Mucosa of rectum (tissue), 2 donors: ENCODE results near the gene CCNB1.
"Not testable (repeated sequence)": the region's sequence is repeated elsewhere in the genome, so short reads cannot be mapped to it uniquely, and the experiment has no call there.

Experiments
- H3K27ac ChIP-seq, 2 donors: one replicate each; pipeline ENCODE4 v1.7.0; 2013; ENCODE audit warnings: inconsistent platforms in 2 of 2, low read depth in 2 of 2, low read length in 2 of 2
- H3K27me3 ChIP-seq, 2 donors: one replicate each; pipeline ENCODE4 v1.7.0; 2013; ENCODE audit warnings: low read length in 2 of 2; ENCODE audit not compliant: control insufficient read depth in 2 of 2, insufficient read depth in 2 of 2
- H3K36me3 ChIP-seq, 2 donors: one replicate each; pipeline ENCODE4 v1.7.0; 2013; ENCODE audit warnings: low read length in 2 of 2; ENCODE audit not compliant: control insufficient read depth in 2 of 2, insufficient read depth in 2 of 2
- H3K4me1 ChIP-seq, 2 donors: one replicate each; pipeline ENCODE4 v1.7.0; 2013; ENCODE audit warnings: low read length in 2 of 2, mild to moderate bottlenecking in 1 of 2; ENCODE audit not compliant: control insufficient read depth in 2 of 2, insufficient read depth in 2 of 2
- H3K4me3 ChIP-seq, 2 donors: one replicate each; pipeline ENCODE4 v1.7.0; 2013; ENCODE audit warnings: low read length in 2 of 2
- H3K9ac ChIP-seq, 2 donors: one replicate each; pipeline ENCODE4 v1.7.0; 2013; ENCODE audit warnings: low read length in 2 of 2, low read depth in 1 of 2, mild to moderate bottlenecking in 1 of 2
- H3K9me3 ChIP-seq, 2 donors: one replicate each; pipeline ENCODE4 v1.7.0; 2013; ENCODE audit warnings: low read length in 2 of 2; ENCODE audit not compliant: control insufficient read depth in 2 of 2
- donor health status: healthy.
- donor health status: Normal muscosa, but diverticular disease.

CCNB1 gene

GRCh38 chr5:69170969-69171368 is 4.0 kb downstream of the CCNB1 start:
- Histone ChIP-seq H3K9ac (no peak overlapping the region), H3K27ac (no peak overlapping the region), H3K27me3 (no peaks in the 10 kb centered on the region), H3K36me3 (peaks cover 7 to 14% of the 10 kb centered on the region in 2 donors), H3K4me3 (no peak overlapping the region), H3K4me1 (peaks cover 6 to 9% of the 10 kb centered on the region in 2 donors), H3K9me3 (no peaks in the 10 kb centered on the region)

- not testable (repeated sequence) for H3K9ac ChIP-seq, H3K4me3 ChIP-seq, H3K27me3 ChIP-seq, H3K9me3 ChIP-seq, H3K27ac ChIP-seq, H3K4me1 ChIP-seq, H3K36me3 ChIP-seq
Measured at GRCh38 chr5:69181659-69182293, 14.8 kb downstream of the CCNB1 start.

DNA sequence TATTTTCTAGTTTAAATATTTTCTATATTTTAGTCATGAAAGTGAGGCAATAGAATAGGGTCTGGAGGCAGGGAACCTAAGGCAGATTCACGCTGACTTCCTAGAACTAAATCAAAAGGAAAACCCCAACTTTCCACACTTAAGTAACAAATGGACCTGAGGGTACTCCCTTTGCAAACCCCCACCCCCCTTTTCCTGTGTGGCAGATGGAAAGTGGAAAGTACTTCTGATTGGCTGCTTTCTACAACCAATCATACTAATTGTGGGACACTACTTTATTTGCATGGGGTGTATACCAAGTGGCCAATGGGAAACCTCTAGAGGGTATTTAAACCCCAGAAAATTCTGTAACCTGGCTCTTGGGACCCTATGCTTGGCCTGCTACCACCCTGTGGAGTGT is 17.7 kb downstream of the CCNB1 start:
- Histone ChIP-seq H3K36me3 (no peaks in the 10 kb centered on the region), H3K27ac (no peak overlapping the region), H3K4me3 (no peak overlapping the region), H3K4me1 (peaks cover 3 to 5% of the 10 kb centered on the region in 2 donors), H3K27me3 (no peaks in the 10 kb centered on the region), H3K9ac (no peak overlapping the region), H3K9me3 (no peaks in the 10 kb centered on the region)

- Histone ChIP-seq H3K9ac (no peak overlapping the region), H3K9me3 (no peaks in the 10 kb centered on the region), H3K36me3 (no peaks in the 10 kb centered on the region), H3K27me3 (no peaks in the 10 kb centered on the region), H3K27ac (no peak overlapping the region), H3K4me1 (peaks cover 9% of the 10 kb centered on the region in 2 donors), H3K4me3 (no peak overlapping the region)
Measured at GRCh38 chr5:69187342-69187741, 20.4 kb downstream of the CCNB1 start.

- Histone ChIP-seq H3K36me3 (no peaks in the 10 kb centered on the region), H3K9me3 (no peaks in the 10 kb centered on the region), H3K4me1 (peaks cover 9% of the 10 kb centered on the region in 2 donors), H3K4me3 (peak overlapping the region; percentile 72 to 100), H3K27ac (peak overlapping the region; percentile 45 to 69), H3K9ac (peak overlapping the region; percentile 59 to 74), H3K27me3 (no peaks in the 10 kb centered on the region)
Measured at GRCh38 chr5:69188811-69189161, 21.8 kb downstream of the CCNB1 start.

- no peaks in the 10 kb centered on the region for H3K36me3 ChIP-seq
- H3K27ac ChIP-seq = peak within 1 kb of the TSS; percentile 45 to 69
- H3K4me1 ChIP-seq = peaks cover 9% of the 10 kb centered on the region in 2 donors
- H3K4me3 ChIP-seq = peak within 1 kb of the TSS; percentile 72 to 100
- H3K9me3 ChIP-seq = no peaks in the 10 kb centered on the region
- peak within 1 kb of the TSS; percentile 59 to 74 for H3K9ac ChIP-seq
- no peaks in the 10 kb centered on the region for H3K27me3 ChIP-seq
Measured at GRCh38 chr5:69189162-69190086, 22.5 kb downstream of the CCNB1 start, which contains the start of gene CENPH. TSS of gene CENPH (plus strand) at chr5:69189583. CDS start at chr5:69189635, 52 bp downstream.

DNA sequence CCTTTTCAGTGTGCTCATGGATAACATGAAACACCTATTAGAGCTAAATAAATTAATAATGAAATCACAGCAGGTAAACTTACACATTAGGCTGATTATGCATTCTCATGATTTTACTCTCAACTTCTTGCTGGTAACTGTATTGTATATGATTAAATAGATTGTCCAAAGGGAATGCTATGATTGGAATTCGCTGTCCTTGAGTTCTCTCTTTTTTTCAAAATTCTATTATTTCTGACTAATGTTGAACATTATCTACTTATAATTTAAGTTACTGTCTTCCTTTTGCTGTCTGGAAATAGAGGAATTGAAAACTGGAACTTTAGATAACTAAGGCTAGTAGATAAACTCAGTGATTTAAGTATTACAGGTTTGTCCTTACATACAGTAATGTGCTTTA is 35.5 kb downstream of the CCNB1 start:
- Histone ChIP-seq H3K4me1 (no peaks in the 10 kb centered on the region), H3K27ac (no peak overlapping the region), H3K36me3 (no peaks in the 10 kb centered on the region), H3K27me3 (no peaks in the 10 kb centered on the region), H3K9me3 (no peaks in the 10 kb centered on the region), H3K9ac (no peak overlapping the region), H3K4me3 (no peak overlapping the region)

DNA sequence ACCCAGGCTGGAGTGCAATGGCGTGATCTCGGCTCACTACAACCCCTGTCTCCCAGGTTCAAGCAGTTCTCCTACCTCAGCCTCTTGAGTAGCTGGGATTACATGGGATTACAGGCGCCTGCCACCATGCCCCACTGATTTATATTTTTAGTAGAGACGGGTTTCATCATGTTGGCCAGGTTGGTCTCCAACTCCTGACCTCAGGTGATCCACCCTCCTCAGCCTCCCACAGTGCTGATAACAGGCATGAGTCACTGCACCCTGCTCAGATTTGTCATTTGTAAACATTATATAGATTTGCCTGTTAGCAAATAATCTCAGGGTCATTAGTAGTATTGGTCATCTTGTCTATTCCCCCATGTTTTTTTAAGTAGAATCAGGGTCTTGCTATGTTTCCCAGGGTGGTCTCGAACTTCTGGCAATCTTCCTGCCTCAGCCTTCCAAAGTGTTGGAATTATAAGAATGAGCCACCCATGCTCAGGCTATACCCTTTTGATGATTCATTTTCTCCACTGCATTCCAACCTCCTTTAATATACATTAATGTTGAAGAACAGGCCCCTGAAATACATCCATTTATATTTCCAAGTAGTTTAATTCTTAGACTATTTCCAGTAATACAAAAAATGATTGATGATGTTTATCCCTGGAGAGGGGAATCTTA is 39.7 kb downstream of the CCNB1 start:
- H3K27ac ChIP-seq = no peak overlapping the region
- no peaks in the 10 kb centered on the region for H3K36me3 ChIP-seq
- no peak overlapping the region for H3K4me3 ChIP-seq
- H3K9ac ChIP-seq = no peak overlapping the region
- no peaks in the 10 kb centered on the region for H3K4me1 ChIP-seq
- H3K27me3 ChIP-seq = no peaks in the 10 kb centered on the region
- H3K9me3 ChIP-seq = no peaks in the 10 kb centered on the region

DNA sequence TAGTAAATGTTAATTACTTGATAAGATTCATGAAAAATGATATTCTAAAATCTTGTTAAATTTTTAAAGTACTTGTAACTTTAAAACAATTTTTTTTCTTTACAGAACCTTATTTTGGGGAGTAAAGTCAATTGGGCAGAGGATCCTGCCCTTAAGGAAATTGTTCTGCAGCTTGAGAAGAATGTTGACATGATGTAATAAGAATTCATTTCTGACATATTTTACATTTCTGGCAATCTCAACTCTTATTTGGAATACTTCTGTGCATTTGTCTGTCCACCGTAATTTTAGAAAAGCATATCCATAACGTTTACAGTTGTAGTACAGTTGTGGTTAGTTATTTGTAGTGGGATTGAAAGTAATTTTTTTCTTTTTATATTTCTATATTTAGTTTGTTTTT is 42.7 kb downstream of the CCNB1 start:
- no peaks in the 10 kb centered on the region for H3K9me3 ChIP-seq
- no peak overlapping the region for H3K27ac ChIP-seq
- H3K4me1 ChIP-seq = no peaks in the 10 kb centered on the region
- H3K36me3 ChIP-seq = no peaks in the 10 kb centered on the region
- H3K9ac ChIP-seq = no peak overlapping the region
- no peak overlapping the region for H3K4me3 ChIP-seq
- H3K27me3 ChIP-seq = no peaks in the 10 kb centered on the region

DNA sequence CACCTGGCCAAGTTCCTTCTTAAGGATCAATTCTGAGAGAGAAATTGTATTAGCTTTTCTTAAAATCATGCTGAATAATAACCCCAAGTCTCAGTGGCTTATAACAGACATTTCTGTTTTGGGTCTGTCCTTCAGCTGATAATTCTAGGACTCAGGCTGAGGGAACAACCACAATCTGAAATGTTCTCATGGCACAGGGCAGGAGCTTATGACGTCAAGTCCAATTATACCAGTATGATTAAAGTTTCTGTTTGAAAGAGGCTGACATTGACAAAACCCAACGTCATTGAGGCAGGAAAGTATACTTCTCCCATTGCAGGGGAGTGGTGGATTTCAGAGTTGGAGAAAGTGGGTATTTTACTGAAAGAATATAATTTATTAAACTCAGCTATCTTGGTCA is 44.2 kb downstream of the CCNB1 start:
- no peak overlapping the region for H3K4me3 ChIP-seq
- no peaks in the 10 kb centered on the region for H3K9me3 ChIP-seq
- no peaks in the 10 kb centered on the region for H3K36me3 ChIP-seq
- no peak overlapping the region for H3K27ac ChIP-seq
- no peaks in the 10 kb centered on the region for H3K4me1 ChIP-seq
- no peaks in the 10 kb centered on the region for H3K27me3 ChIP-seq
- H3K9ac ChIP-seq = no peak overlapping the region
